ENCODE measurements around the gene AMPD2. TPM values are rescaled to one million over a fixed set of nuclear protein-coding genes. Genes with fewer than 3 reads are reported as not detected.

AMPD2 gene
- total and polyA plus RNA-seq, 2 of the 8 experiments (the other 6 are each of a cell fraction or from before 2014, with no cell fraction given), result 37.2 to 67.7 TPM

DNA sequence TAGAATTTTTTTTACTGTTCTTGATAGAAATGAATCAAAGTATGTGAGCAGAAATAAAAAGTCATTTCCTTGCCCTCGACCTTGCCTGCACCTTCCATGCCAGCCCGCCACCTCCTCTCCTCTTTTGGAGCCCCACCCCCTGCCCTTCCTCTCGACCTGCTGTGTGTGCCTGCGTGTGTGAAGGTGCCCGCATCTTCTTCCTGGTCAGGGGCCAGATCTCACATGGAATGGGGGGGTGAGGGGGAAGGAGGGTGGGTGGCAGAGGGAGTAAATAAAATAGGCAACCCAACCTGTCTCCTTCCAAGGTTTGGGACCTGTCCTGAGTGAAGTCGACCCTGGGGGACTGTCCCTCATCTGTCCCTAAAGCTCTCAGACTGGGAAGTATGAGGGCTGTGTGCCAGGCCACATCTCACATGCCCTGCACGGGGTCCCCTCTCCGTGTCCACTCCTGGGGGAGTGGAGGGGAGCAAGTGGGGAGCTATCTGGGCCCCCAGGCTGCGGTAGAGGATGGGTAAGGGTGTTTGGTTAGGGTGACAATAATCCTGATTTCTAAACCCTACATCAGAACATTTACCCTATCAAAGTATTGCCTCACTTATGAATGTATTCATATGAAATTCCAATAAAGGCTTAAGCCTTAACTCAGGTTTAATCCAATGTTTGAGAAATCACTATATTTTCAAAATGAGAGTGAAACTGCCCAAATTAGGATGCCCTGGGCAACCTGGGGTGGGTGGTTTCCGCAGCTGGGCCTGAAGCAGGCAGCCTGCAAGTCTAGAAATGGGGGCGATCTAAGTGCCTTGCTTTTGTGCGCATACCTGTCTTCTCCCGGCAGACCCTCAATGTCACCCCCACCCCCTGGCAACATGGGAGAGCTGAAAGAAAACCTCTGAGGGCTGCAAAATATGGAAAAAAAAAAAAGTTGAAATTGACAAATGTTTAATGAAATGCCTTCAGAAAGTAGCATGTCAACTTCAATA lies 15.4 kb downstream of the AMPD2 start:
- H2BK120ac ChIP-seq (replicated peaks; ENCODE audit: low read depth, low read length), result no peak overlapping the region
- H3K56ac ChIP-seq (replicated peaks; ENCODE audit: insufficient read length, low read depth, low read length), result no peak overlapping the region
- no peak overlapping the region for H3K4me3 ChIP-seq (ENCODE audit: extremely low read depth in 1 of 4, insufficient read depth in 2 of 4, low read depth in 3 of 4, low read length in 4 of 4)
- H3K9ac ChIP-seq (replicated peaks in 1 of 4; ENCODE audit: extremely low read depth in 1 of 4, low read depth in 3 of 4, low read length in 3 of 4), result no peak overlapping the region
- no peaks in the 10 kb centered on the region for H3K23me2 ChIP-seq (ENCODE audit: low read depth, low read length)
- H3K14ac ChIP-seq (ENCODE audit: insufficient read length), result no peak overlapping the region
- H4K91ac ChIP-seq (replicated peaks; ENCODE audit: insufficient read length, low read length), result no peak overlapping the region
- H2BK5ac ChIP-seq (ENCODE audit: low read depth, low read length), result no peak overlapping the region
- H3K4me2 ChIP-seq (ENCODE audit: insufficient read depth in 1 of 2, low read depth in 2 of 2, low read length in 2 of 2), result no peak overlapping the region
- peaks cover 5 to 8% (median 6%) of the 10 kb centered on the region in 4 experiments; a peak in 6 of 7 replicates for H3K4me1 ChIP-seq (replicated peaks in 1 of 4; ENCODE audit: control insufficient read depth in 3 of 4, insufficient read depth in 4 of 4, low read length in 3 of 4)
- no peak overlapping the region for H3K27ac ChIP-seq (ENCODE audit: low read depth, low read length)
- peaks cover 0 to 6% (median 5%) of the 10 kb centered on the region in 4 experiments; a peak in 6 of 8 replicates for H3K36me3 ChIP-seq (ENCODE audit: control insufficient read depth in 2 of 4, insufficient read depth in 4 of 4, low read length in 3 of 4)
- no peak overlapping the region for H3K4ac ChIP-seq (replicated peaks; ENCODE audit: insufficient read length, low read depth, low read length)
- no peaks in the 10 kb centered on the region for H3K79me2 ChIP-seq (ENCODE audit: control insufficient read depth in 1 of 2, insufficient read depth in 2 of 2, low read length in 2 of 2)
- no peak overlapping the region for H4K5ac ChIP-seq (ENCODE audit: insufficient read length, low read depth, low read length)
- no peak overlapping the region for H2AK5ac ChIP-seq (ENCODE audit: low read depth, low read length)
- H2AFZ ChIP-seq (ENCODE audit: low read length), result no peak overlapping the region
- POLR2A ChIA-PET (ENCODE audit: partially characterized antibody), result interaction anchor here (0.8 to 1.6 kb wide), 4 partner anchors 9 to 87 kb away, joined by 3 to 5 read pairs (median 3); partner anchors contain the start of gene GNAI3
- WGBS, 2 experiments (ENCODE audit: extremely low coverage in 1 of 2, insufficient coverage in 1 of 2, insufficient read length in 1 of 2, insufficient replicate concordance in 2 of 2, low coverage in 1 of 2, low lambda C conversion rate in 2 of 2, missing lambda C conversion rate in 1 of 2), result 77% methylated on average over 12 of the region's 13 CpGs; no CpG with 5 or more reads in 1 of the 2 experiments
- DNase-seq (ENCODE audit: low read depth in 1 of 2, low spot score in 2 of 2) (peak in 1 of 2 experiments; percentile 40), FAIRE-seq (no peak)
- no peak overlapping the region for H2BK15ac ChIP-seq (ENCODE audit: low read length)
- H2BK12ac ChIP-seq (ENCODE audit: low read depth, low read length), result no peak overlapping the region
- CTCF ChIA-PET (ENCODE audit: partially characterized antibody), result interaction anchor here (1.0 to 9.0 kb wide), 16 partner anchors 17 to 344 kb away, joined by 3 to 185 read pairs (median 4); partner anchors contain the start of genes GNAI3, GSTM1 and GSTM4
- H3K79me1 ChIP-seq (ENCODE audit: low read depth, low read length), result no peaks in the 10 kb centered on the region
- H3K9me3 ChIP-seq (ENCODE audit: insufficient read depth in 2 of 2, low read depth in 1 of 2, low read length in 1 of 2), result no peaks in the 10 kb centered on the region
- H4K20me1 ChIP-seq (replicated peaks in 1 of 2; ENCODE audit: control insufficient read depth in 1 of 2, insufficient read depth in 2 of 2, low read length in 2 of 2), result peaks cover 0 to 6% of the 10 kb centered on the region in 2 experiments
- H3K18ac ChIP-seq (ENCODE audit: extremely low read depth, low read length), result no peak overlapping the region
- H2BK20ac ChIP-seq (ENCODE audit: low read length), result no peak overlapping the region
- no peak overlapping the region for H3K23ac ChIP-seq (ENCODE audit: insufficient read length)
- no peaks in the 10 kb centered on the region for H3K27me3 ChIP-seq (replicated peaks in 1 of 4; ENCODE audit: control insufficient read depth in 3 of 4, extremely low read depth in 1 of 4, insufficient read depth in 3 of 4, low read length in 3 of 4)
- peak overlapping the region; percentile 12; the same call in 1 of the 2 replicates for H4K8ac ChIP-seq (ENCODE audit: extremely low read depth, insufficient read depth, low read length)
- TF ChIP-seq, protein P1, sequence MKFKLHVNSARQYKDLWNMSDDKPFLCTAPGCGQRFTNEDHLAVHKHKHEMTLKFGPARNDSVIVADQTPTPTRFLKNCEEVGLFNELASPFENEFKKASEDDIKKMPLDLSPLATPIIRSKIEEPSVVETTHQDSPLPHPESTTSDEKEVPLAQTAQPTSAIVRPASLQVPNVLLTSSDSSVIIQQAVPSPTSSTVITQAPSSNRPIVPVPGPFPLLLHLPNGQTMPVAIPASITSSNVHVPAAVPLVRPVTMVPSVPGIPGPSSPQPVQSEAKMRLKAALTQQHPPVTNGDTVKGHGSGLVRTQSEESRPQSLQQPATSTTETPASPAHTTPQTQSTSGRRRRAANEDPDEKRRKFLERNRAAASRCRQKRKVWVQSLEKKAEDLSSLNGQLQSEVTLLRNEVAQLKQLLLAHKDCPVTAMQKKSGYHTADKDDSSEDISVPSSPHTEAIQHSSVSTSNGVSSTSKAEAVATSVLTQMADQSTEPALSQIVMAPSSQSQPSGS (IDR thresholded peaks at IDR 0.05; ENCODE audit: low read length), result no peak
- TF ChIP-seq POLR2AphosphoS5 (IDR thresholded peaks at IDR 0.05; ENCODE audit: low read depth, low read length), result no peak
- no peak for TF ChIP-seq TCF12 (IDR thresholded peaks at IDR 0.05; ENCODE audit: low read depth, low read length)
- TF ChIP-seq PHF8 (conservative IDR thresholded peaks at IDR 0.05; ENCODE audit: low read depth, low read length), result no peak
- TF ChIP-seq BCL11A (IDR thresholded peaks at IDR 0.05; ENCODE audit: low read depth in 2 of 2, low read length in 2 of 2), result no peak
- TF ChIP-seq, protein P2, sequence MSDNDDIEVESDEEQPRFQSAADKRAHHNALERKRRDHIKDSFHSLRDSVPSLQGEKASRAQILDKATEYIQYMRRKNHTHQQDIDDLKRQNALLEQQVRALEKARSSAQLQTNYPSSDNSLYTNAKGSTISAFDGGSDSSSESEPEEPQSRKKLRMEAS (IDR thresholded peaks at IDR 0.05), result no peak
- no peak for TF ChIP-seq SUZ12 (IDR thresholded peaks at IDR 0.05; ENCODE audit: low read length)
- TF ChIP-seq HDAC2 (IDR thresholded peaks at IDR 0.05; ENCODE audit: borderline replicate concordance in 1 of 2, low read depth in 2 of 2, low read length in 2 of 2), result no peak
- no peak for TF ChIP-seq CEBPB (IDR thresholded peaks at IDR 0.05; ENCODE audit: low read depth, low read length)

All from H1 (cell line).